GM19099 (cell line): ENCODE data around the gene GPS1.
A peak's percentile ranks its signal among the peaks of the same experiment; 100 is the strongest.

Experiments
- POLR2A ChIP-seq: IDR thresholded peaks from 3 replicates; pipeline ENCODE4 v1.6.1; 2011; ENCODE audit warnings: low read depth; ENCODE audit not compliant: insufficient read length; ENCODE audit errors: extremely low read depth

Gene GPS1

GRCh38 chr17:82031885-82032627 is 19.6 kb upstream of the GPS1 start:
- TF ChIP-seq POLR2A = no peak

- TF ChIP-seq POLR2A = no peak
Observed at GRCh38 chr17:82033359-82034085, 18.2 kb upstream of the GPS1 start.

- no peak for TF ChIP-seq POLR2A
Observed at GRCh38 chr17:82034371-82035011, 17.2 kb upstream of the GPS1 start.

- no peak for TF ChIP-seq POLR2A
Observed at GRCh38 chr17:82035488-82035887, 16.2 kb upstream of the GPS1 start.

DNA sequence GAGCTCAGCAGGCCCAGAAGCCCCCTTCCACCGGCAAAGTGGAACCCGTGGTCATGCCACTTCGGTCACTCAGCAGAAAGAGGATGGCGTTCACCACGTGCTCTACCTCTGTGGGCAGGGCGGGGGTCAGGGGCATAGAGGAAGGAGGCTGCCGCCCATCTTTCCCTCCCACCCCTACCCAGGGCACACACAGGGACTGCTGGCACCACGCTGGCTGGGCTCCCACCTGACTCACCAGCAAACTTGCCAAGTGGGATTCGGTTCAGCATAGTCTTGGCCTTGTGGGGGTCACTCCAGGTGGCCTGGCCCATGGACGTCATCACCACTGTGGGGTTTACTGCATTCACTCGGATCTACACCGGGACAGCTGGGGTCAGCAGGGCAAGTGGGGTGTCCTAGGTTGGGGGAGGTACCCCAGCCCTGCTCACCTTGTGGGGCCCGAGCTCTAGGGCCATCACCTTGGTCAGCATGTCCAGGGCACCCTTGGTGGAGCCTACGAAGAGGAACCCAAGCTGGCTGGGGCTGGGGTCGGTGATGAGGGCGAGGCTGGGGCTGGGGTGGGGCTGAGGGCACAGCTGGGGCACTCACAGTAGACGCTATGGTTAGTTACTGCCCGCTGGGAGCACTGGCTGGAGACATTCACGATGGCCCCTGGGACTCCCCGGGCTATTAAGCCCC is 15.6 kb upstream of the GPS1 start:
- no peak for TF ChIP-seq POLR2A

GRCh38 chr17:82036634-82037091 is 15.0 kb upstream of the GPS1 start:
- no peak for TF ChIP-seq POLR2A

DNA sequence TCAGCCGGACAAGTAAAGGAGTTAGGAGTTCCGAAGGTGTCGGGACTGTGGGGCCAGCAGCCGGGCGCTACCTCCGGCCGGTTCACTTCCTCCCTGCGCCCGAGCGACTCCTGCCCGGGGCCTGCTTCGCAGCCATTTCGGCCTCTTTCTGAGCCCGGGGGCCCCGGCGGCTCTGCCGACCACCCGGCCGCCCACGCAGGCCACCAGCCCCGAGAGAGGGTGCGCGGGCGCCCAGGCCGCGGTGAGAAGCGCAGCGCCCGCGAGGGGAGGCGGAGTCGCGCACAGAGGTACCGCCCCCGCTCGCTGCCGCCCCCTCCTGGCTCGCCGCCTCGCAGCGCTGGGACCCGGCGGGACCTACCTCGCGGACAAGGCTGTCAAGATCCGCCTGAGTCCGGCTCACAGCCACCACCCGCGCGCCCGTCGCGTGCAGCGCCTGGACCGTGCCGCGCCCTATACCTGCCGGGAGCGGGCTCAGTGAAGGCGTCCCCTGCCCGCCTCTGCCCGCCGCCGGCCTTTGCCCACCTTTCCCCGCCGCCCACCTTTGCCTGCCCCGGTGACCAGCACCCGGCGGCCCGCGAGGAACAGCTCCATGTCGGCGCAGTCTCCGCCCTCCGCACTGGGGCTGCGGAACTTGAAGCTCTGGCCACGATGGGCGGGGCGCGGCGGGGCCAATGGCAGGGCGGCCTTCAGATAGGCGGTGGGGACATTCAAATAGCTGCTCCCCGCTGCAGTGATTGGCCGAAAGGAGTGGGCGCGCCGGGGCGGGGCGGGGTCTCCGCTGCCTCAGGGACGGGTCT is 14.4 kb upstream of the GPS1 start, which contains the start of gene DCXR:
Gene DCXR, minus strand, starts transcription at position 606 of the 797 bp plus-strand sequence. Its CDS starts 15 bp downstream, at position 591.
- TF ChIP-seq POLR2A = peak; percentile 98

- no peak for TF ChIP-seq POLR2A
Observed at GRCh38 chr17:82037889-82038195, 13.9 kb upstream of the GPS1 start.

GRCh38 chr17:82039695-82040299 is 11.9 kb upstream of the GPS1 start:
- no peak for TF ChIP-seq POLR2A

DNA sequence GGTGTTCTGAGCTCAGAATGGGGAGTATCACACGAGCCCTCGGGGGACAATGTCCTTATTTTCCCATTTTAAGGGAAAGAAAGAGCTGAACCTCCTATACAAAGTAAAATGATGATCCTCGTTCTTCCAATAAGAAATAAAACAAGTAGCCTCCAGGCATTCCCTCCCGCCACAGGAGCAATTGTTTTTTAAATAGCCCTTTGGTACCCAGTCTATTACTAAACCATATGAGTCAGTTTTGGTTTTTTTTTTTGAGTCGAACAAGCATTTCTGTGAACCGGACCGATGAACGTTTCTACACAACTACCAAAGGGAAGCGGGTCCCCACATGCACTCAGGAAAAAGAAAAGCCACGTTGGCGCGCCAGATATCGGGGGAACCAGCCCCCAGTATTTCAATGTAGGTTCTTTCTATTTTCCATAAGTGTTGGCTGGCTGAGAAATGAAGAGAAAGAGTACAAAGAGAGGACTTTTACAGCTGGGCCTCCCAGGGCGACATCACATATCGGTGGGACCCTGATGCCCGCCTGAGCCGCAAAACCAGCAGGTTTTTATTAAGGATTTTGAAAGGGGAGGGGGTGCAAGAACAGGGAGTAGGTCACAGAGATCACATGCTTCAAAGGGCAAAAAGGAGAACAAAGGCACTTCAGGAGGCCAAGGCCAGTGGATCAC is 10.4 kb upstream of the GPS1 start:
- TF ChIP-seq POLR2A = no peak

GRCh38 chr17:82042649-82043048 is 9.0 kb upstream of the GPS1 start:
- no peak for TF ChIP-seq POLR2A

DNA sequence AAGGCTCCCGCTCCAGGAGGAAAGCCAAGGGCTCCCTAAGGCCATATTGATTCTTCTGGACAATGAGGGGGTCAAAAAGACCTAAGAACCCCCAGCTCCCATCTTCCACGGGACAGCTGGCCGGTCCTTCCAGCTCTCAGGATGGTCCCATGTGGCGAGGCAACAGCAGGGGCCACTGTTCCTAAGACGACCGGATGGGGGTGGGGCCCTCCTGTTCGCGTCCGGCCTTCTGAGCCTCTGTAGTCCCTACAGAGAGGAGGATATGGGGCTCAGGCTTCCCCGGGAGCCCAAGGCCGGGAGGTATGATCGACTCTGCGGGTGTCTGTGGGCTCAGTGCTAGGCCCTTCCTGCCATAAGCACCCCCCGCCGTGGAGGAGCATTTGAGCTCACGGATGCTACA is 8.2 kb upstream of the GPS1 start:
- no peak for TF ChIP-seq POLR2A

GRCh38 chr17:82045936-82046484 is 5.7 kb upstream of the GPS1 start:
- TF ChIP-seq POLR2A = no peak
